OCI-LY3 (cell line): ENCODE results near the gene TREM2.

Experiments
- H2AFZ ChIP-seq: fragments of 200-600, 300-600 bp; shearing (Covaris generic); 2 replicates; pipeline ENCODE4 v1.6.0; 2014; ENCODE audit warnings: antibody characterized with exemption, low read depth, low read length
- H3K27ac ChIP-seq: fragments of 200-600, 300-600 bp; sonication (generic); 2 replicates; pipeline ENCODE4 v1.5.1; 2014; ENCODE audit warnings: mild to moderate bottlenecking, low read length, moderate library complexity, mixed read lengths
- H3K27me3 ChIP-seq: fragments of 200-600, 300-600 bp; sonication (generic); 2 replicates; pipeline ENCODE4 v1.6.1; 2014; ENCODE audit warnings: low read depth, low read length, mixed read lengths
- H3K36me3 ChIP-seq: fragments of 200-600, 300-600 bp; sonication (generic); replicated peaks from 2 replicates; pipeline ENCODE3; 2014; ENCODE audit warnings: low read depth, low read length, mixed read lengths
- H3K4me1 ChIP-seq: fragments of 300-600, 200-600 bp; sonication (generic); 2 replicates; pipeline ENCODE4 v1.6.1; 2014; ENCODE audit warnings: low read length, mixed read lengths
- H3K4me2 ChIP-seq: fragments of 200-600, 300-600 bp; sonication (generic); 2 replicates; pipeline ENCODE4 v1.6.1; 2014; ENCODE audit warnings: low read length, mixed read lengths
- H3K4me3 ChIP-seq: fragments of 300-600, 200-600 bp; sonication (generic); 2 replicates; pipeline ENCODE4 v1.5.1; 2014; ENCODE audit warnings: antibody characterized with exemption, mild to moderate bottlenecking, low read length, moderate library complexity
- H3K79me2 ChIP-seq: fragments of 300-600, 200-600 bp; shearing (Covaris generic); 2 replicates; pipeline ENCODE4 v1.6.1; 2014; ENCODE audit warnings: mild to moderate bottlenecking, low read length, mixed read lengths
- H3K9ac ChIP-seq: fragments of 300-600, 200-600 bp; shearing (Covaris generic); 2 replicates; pipeline ENCODE4 v1.6.0; 2014; ENCODE audit warnings: mild to moderate bottlenecking, low read length, moderate library complexity
- H3K9me3 ChIP-seq: fragments of 200-600, 300-600 bp; shearing (Covaris generic); 2 replicates; pipeline ENCODE4 v1.6.1; 2014; ENCODE audit warnings: low read length, mixed read lengths; ENCODE audit not compliant: insufficient read depth
- H4K20me1 ChIP-seq: fragments of 200-600, 300-600 bp; sonication (generic); 2 replicates; pipeline ENCODE4 v1.6.1; 2016; ENCODE audit warnings: low read length, mixed read lengths; ENCODE audit not compliant: insufficient read depth
- EZH2phosphoT487 ChIP-seq: fragments of 200-600 bp; shearing (Covaris generic); IDR thresholded peaks from 2 replicates; pipeline ENCODE4 v1.6.1; 2018; ENCODE audit warnings: antibody characterized with exemption, mixed run types, low read depth
- TF ChIP-seq, protein P1 (sequence below): fragments of 200-600, 300-600 bp; sonication (generic); IDR thresholded peaks from 2 replicates; pipeline ENCODE4 v1.5.1; 2014; ENCODE audit warnings: antibody characterized with exemption, low read length, low read depth

Gene TREM2

DNA sequence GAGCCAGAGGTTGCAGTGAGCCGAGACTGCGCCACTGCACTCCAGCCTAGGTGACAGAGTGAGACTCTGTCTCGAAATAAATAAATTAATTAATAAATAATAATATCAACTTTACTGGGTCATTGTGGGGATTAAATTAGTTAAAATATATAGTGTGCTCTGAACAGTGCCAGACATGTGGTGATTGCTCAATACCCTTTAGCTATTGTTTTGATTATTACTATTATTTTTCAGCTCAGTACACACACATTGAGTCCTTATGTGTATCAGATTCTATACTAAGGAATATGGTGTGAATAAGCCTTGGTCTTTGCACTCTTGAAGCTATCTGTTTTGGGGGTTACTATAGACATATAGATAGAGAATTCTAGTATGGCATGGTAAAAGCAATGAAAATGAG lies 37.6 kb downstream of the TREM2 start:
- Histone ChIP-seq H3K79me2 (no peaks in the 10 kb centered on the region), H3K9me3 (no peaks in the 10 kb centered on the region), H3K27ac (no peak overlapping the region), H3K4me3 (no peak overlapping the region), H3K4me2 (no peak overlapping the region), H2AFZ (no peak overlapping the region), H3K27me3 (no peaks in the 10 kb centered on the region), H3K4me1 (no peaks in the 10 kb centered on the region), H4K20me1 (no peaks in the 10 kb centered on the region), H3K9ac (no peak overlapping the region), H3K36me3 (no peaks in the 10 kb centered on the region)
- TF ChIP-seq, protein P1, sequence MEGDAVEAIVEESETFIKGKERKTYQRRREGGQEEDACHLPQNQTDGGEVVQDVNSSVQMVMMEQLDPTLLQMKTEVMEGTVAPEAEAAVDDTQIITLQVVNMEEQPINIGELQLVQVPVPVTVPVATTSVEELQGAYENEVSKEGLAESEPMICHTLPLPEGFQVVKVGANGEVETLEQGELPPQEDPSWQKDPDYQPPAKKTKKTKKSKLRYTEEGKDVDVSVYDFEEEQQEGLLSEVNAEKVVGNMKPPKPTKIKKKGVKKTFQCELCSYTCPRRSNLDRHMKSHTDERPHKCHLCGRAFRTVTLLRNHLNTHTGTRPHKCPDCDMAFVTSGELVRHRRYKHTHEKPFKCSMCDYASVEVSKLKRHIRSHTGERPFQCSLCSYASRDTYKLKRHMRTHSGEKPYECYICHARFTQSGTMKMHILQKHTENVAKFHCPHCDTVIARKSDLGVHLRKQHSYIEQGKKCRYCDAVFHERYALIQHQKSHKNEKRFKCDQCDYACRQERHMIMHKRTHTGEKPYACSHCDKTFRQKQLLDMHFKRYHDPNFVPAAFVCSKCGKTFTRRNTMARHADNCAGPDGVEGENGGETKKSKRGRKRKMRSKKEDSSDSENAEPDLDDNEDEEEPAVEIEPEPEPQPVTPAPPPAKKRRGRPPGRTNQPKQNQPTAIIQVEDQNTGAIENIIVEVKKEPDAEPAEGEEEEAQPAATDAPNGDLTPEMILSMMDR, result no peak

DNA sequence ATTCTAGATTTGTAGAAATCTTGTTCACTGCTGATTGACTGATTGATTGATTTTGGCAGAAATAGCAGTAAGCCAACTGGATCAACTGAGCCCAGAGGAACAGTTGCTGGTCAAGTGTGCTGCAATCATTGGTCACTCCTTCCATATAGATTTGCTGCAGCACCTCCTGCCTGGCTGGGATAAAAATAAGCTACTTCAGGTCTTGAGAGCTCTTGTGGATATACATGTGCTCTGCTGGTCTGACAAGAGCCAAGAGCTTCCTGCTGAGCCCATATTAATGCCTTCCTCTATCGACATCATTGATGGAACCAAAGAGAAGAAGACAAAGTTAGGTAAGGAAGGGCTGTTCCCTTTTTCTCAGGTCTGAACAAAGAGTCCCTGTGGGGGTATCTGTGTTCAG lies 40.0 kb downstream of the TREM2 start:
- Histone ChIP-seq H4K20me1 (no peaks in the 10 kb centered on the region), H3K27me3 (no peaks in the 10 kb centered on the region), H3K79me2 (no peaks in the 10 kb centered on the region), H2AFZ (no peak overlapping the region), H3K36me3 (no peaks in the 10 kb centered on the region), H3K9ac (no peak overlapping the region), H3K4me3 (no peak overlapping the region), H3K27ac (no peak overlapping the region), H3K4me1 (no peaks in the 10 kb centered on the region), H3K9me3 (no peaks in the 10 kb centered on the region), H3K4me2 (no peak overlapping the region)
- TF ChIP-seq, protein P1, result no peak
- no peak for TF ChIP-seq EZH2phosphoT487

- no peaks in the 10 kb centered on the region for H3K9me3 ChIP-seq
- no peaks in the 10 kb centered on the region for H3K4me1 ChIP-seq
- H3K4me2 ChIP-seq, result no peak overlapping the region
- H3K4me3 ChIP-seq, result no peak overlapping the region
- H2AFZ ChIP-seq, result no peak overlapping the region
- H3K27ac ChIP-seq, result no peak overlapping the region
- no peaks in the 10 kb centered on the region for H4K20me1 ChIP-seq
- TF ChIP-seq, protein P1, result no peak
- TF ChIP-seq EZH2phosphoT487, result no peak
- H3K79me2 ChIP-seq, result no peaks in the 10 kb centered on the region
- H3K9ac ChIP-seq, result no peak overlapping the region
- no peaks in the 10 kb centered on the region for H3K36me3 ChIP-seq
- no peaks in the 10 kb centered on the region for H3K27me3 ChIP-seq
Observed at GRCh38 chr6:41122373-41122772, 40.5 kb downstream of the TREM2 start.

DNA sequence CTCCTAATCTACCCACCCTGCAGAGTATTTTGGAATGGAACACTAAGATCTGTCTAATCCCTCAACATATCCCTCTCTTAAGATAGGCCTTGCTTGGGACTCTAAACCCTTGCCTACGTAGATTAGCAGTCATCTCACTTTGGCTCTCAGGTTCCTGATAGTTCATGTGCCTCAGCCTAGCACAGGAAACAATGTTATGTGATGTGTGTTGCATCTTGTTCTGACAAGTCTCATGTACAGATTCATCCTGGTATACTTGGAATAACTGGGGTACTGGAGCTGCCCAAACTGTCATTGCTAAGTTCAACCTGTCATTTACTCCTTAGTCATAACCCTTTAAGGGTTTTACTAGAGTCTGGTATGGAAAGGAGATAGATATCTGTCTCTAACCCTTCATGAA lies 42.9 kb downstream of the TREM2 start:
- Histone ChIP-seq H3K79me2 (no peaks in the 10 kb centered on the region), H3K36me3 (no peaks in the 10 kb centered on the region), H3K9me3 (no peaks in the 10 kb centered on the region), H3K4me1 (no peaks in the 10 kb centered on the region), H3K27ac (no peak overlapping the region), H3K27me3 (no peaks in the 10 kb centered on the region), H4K20me1 (no peaks in the 10 kb centered on the region), H3K9ac (no peak overlapping the region), H3K4me2 (no peak overlapping the region), H3K4me3 (no peak overlapping the region), H2AFZ (no peak overlapping the region)
- no peak for TF ChIP-seq EZH2phosphoT487
- TF ChIP-seq, protein P1, result no peak
